ENCODE data around the gene TFF2. TPM values are rescaled to one million over a fixed set of nuclear protein-coding genes. Genes with fewer than 3 reads are reported as not detected.

TFF2 gene
- total RNA-seq, 1 experiment from 2014 or later = not detected

DNA sequence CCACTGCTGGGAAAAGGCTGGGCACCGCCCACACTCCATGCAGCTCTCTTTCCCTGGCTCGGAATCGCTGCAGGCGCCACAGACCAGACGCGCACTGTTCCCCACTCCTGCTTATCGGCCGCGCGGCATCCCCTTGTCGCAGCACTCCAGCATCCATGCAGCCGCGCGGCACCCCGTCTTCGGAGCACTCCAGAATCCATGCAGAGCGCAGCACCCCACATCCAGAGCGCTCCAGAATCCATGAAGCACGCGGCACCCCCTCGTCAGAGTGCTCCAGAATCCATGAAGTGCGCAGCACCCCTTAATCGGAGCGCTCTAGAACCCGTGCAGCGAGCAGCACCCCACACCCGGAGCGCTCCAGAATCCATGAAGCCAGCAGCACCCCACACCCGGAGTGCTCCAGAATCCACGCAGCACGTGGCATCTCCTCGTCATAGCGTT is 45.1 kb downstream of the TFF2 start:
- DNase-seq (ENCODE audit: low read depth) = no peak

DNA sequence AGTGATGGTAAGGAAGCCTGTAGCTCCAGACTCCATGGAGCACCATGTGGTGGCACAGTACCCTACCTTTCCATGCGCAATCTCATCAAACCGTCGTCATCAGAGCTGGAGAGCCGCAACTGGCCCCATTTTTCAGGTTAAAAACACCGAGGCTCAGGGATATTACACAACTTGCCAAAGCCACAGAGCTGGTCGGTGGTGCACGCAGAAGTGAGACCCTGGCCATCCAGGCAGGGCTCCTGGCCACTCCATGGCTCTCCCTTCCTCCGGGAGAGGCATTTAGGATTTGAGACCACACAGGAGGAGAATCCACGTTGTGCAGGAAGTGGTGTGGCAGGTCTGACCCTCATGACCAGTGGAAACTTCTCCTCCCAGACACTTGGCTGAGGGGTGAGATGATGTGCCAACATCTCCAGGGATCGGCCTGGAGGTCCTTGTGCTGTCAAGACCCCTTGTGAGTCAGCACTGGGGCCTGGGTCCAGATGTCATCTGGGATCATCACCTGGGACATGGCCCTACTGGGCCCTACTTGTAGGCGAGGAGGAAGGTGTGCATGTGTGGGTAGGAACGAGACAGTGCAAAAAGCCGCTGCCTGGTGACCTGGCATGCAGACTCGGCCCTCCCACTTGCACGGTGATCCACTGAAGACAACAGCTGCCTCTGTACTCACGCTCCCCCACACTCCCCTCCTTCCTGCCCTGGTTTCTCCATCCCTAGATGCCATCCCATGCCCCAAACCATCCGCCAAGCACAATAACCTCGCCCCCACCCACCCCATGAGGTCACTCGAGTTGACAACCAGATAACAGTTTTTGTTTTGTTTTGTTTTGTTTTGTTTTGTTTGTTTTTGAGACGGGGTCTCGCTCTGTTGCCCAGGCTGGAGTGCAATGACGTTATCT is 46.0 kb downstream of the TFF2 start:
- DNase-seq (ENCODE audit: low read depth) = no peak

DNA sequence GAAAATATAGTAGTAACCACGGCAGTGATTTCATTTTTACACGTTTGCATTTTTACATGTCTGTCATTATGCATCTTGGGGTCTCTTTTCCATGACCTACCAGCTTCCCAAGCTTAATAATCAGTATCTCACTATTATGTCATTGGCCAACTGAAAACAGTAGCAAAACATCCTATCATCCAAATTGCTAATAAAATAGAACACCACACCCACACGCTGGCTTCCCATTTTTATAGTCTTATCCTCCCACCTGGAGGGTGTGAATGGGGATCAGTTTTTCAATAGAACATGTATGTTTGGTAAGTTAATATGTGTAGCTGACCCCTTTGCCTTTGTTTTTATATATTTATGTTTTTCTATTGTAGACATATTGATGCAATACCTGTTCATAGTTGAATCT is 47.4 kb downstream of the TFF2 start:
- no peak for DNase-seq (ENCODE audit: low read depth)

DNA sequence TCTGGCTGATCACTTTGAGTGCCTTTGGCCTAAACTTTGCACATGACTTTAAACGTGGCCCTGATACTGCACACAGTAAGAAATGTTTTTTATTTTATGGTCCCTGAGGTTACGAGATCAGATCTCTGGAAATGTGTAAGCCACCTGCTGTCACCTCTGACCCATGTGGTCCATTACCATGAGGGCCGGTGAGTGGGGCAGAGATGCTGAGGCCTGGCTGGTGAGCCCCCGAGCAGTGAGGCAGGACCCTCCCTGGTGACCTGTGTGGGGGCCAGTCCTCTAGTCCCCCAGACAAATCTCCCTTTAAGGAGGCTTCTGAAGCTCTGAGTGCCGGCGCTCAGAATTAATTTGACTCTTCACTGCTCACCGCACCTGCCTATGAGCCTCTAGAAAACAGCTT is 48.0 kb downstream of the TFF2 start:
- DNase-seq (ENCODE audit: low read depth) = no peak

DNA sequence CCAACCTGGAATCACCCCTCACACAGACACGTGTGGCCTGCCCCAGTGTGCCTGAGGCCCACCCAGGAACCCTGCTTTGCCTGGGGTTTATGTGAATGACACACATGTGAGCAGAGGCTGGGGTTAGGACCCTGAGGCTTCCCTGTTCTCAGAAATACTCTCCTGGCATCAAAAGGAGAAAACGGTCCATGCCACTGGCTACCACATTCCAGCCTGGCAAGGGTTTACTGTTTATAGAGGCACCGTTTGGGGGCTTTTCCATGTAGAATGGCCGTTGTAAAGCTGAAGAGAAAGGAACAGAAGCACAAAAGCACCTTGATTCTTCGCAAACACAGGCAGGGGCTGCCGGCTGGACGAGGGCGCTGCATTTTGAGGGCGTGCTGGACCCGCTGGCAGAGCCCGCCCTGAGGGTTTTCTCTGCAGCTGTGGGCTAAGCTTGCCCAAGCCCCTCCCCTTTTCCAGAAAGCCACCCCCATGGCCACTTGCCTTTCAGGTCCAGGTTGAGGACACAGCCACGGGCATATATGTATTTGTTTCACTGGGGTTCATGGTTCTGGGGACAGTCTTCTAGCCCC is 48.6 kb downstream of the TFF2 start:
- no peak for DNase-seq (ENCODE audit: low read depth)

DNA sequence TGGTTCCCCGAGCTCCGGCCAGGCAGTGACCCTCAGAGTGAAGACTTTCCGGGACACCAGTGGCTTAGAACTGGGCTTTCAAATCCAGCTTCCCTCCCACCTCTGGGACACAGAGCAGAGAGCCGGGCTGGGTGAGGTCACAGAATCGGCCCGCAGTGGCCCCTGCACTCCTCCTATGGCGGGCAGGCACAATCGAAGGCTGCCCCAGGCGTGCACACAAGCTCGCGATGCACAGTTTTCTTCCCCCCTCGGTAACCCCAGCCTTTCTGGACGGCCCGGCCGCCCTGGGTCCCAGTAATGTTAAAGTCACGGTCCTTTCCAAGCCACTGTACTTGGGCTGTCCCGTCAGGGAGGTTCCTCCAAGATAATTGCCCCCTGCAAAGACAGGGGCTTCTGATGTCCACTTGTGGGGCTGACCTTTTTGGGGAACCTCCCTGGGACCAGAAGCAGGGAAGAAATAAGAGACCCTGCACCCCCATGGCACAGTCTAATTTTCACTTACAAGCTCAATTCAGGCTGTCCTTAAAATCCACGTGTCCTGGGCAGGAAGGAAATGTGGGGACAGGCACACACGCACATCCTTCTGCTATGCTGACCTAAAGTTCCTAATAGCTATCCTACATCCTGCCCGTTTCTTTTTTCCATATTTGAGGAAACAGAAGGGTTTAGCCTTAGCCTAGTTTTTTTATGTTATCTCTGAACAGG is 49.3 kb downstream of the TFF2 start:
- DNase-seq (ENCODE audit: low read depth) = no peak

DNA sequence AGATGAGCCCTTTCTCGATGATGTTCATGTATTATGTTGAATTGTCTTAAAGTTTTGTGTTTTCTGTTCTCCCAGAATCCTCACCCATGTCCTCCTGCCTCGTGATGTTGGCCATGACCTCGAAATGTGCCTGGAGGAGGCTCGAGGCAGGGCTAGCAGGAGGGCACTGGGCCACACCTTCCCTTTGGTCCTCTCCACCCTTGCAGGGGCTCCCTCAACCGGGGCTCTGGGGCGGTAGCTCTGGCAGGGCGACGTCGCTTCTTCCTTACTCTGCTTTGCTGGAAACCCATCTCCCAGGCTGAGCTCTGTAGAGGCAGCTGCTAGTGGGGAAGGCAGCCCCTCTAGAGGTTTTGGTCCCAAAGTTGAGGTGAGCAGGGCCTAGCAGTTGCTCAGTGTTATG is 49.8 kb downstream of the TFF2 start:
- no peak for DNase-seq (ENCODE audit: low read depth)

DNA sequence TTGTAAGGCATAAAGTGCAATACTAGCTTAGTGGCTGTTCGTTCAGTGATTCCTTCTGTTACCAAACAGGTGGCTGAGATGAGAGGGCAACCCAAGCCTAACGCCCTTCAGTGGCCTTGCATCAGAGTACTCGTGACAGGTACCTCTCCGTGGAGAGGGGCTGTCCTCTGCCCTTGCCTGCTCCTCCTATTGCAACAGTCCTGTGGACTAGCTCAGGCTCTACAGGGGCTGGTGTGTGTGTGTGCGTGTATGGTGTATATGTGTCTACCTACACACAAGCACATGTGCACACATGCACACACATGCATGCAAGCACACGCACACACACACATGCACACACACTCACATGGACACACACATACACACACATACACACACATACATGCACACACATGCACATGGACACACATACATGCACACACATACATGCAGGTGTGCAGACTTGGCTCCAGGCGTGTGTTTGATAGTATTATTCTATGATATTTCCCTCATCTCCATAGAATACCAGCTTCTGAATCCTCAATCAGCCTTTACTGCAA is 50.7 kb downstream of the TFF2 start:
- DNase-seq (ENCODE audit: low read depth) = no peak

DNA sequence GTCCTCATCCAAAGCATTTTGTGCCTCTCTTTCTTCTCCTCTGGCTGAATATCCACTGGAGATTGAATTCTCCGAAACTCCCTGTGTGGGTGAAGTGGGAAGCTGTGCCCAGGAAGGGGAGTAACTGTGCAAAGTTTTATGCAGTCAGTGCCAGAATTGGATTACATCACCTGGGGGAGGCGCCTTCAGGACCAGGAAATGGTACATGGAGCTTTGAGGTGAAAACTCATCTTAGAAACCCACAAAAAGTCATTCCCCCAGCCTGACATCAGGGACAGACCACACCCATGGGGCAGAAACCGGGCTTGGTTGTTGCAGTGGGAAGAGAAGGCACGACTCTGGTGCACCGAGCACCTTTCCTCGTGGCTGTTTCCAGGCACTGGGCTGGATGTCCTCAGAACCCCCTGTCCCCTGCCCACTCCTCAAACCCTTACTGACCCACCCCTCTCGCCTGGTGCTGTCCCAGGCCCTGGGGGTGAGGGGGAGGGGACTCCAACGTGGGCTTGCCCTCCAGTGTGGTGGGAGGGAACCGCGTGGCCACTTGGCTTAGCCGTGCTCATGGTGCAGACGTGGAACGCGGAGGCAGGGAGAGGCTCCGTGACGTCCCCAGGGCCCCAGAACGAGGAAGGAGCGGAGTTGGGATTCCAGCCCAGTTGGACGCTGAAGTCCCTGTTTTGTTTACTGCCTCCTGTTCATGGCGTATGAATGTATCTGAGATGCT is 51.3 kb downstream of the TFF2 start:
- no peak for DNase-seq (ENCODE audit: low read depth)

DNA sequence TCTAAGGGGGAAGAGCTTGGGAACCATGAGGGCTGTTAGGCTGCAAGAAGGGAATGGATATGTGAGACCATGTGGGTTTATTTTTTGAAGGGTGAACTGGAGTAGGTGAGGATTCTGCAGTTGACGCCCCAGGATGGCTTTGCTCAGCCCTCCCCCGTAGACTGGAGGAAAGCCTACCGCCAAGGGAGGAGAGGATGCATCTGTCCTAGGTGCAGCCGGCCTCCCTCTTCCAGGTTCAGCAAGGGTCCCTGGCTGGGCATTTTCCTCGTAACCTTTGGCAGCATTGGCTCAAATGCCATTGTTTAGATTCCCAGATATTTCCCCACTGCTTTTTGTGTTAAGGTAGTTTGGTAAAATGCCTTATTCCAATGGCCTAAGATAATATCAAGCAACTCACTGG is 52.1 kb downstream of the TFF2 start:
- no peak for DNase-seq (ENCODE audit: low read depth)

DNA sequence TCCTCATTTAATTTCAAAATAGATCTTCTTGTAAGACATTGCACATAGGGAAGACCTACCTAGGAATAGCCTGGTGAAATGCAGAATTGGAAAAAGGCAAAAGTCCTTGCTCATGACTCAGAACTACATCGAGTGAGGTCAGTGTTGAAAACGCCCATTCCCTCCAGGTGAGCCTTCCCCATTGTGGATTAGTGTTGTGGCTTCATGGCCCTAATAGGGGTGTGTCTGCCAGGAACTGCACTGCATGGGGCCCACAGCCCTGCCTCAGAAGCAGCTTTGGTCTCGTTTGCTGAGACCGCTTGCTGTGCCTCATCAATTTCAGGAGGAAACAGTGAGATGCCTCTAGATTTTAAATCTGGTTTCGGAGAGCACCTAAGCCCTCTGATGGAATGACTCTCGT is 52.6 kb downstream of the TFF2 start:
- DNase-seq (ENCODE audit: low read depth) = no peak

DNA sequence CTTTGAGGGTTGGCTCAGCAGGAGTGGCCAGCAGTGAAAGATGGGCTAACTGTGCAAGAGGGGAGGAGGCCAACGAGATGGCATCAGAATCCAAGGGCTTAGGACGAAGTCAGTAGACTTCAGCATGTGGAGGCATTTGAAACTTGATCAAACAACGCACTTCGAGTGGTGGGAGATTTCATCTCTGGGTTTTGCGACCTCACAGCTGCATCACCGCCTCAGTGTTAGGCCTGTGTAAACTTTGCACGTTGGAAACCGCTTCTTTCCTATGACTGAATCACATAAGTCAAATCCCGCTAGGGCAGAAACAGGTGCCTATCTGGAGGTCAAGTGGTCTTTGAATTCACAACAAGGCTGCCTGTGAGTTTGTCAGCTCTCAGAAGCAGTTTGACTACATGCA is 53.4 kb downstream of the TFF2 start:
- DNase-seq (ENCODE audit: low read depth) = no peak

DNA sequence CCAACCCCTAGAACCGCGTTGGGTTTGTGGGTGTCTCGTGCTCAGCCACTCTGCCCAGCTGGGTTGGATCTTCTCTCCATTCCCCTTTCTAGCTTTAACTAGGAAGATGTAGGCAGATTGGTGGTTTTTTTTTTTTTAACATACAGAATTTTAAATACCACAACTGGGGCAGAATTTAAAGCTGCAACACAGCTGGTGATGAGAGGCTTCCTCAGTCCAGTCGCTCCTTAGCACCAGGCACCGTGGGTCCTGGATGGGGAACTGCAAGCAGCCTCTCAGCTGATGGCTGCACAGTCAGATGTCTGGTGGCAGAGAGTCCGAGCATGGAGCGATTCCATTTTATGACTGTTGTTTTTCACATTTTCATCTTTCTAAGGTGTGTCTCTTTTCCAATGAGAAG is 54.3 kb downstream of the TFF2 start:
- DNase-seq (ENCODE audit: low read depth) = no peak

Other genes starting within 250 kb of the TFF2 start
- not detected in 2 replicates for gene ABCG1, start 131.9 kb downstream of the TFF2 start, total RNA-seq (2014; rRNA removed)
- not detected in 2 replicates for gene TFF3, start 35.6 kb downstream of the TFF2 start, total RNA-seq (2014; rRNA removed)
- gene TFF1, start 15.5 kb upstream of the TFF2 start, total RNA-seq (2014; rRNA removed) = not detected in 2 replicates
- gene TMPRSS3, start 45.1 kb upstream of the TFF2 start, total RNA-seq (2014; rRNA removed) = not detected in 2 replicates
- not detected in 2 replicates for gene UBASH3A, start 52.9 kb upstream of the TFF2 start, total RNA-seq (2014; rRNA removed)
- gene RSPH1, start 145.2 kb upstream of the TFF2 start, total RNA-seq (2014; rRNA removed) = not detected in 2 replicates
- not detected in 2 replicates for gene SLC37A1, start 162.9 kb upstream of the TFF2 start, total RNA-seq (2014; rRNA removed)

Data from LHCN-M2 (cell line).